ENCODE data around the gene RRBP1.

Gene RRBP1

DNA sequence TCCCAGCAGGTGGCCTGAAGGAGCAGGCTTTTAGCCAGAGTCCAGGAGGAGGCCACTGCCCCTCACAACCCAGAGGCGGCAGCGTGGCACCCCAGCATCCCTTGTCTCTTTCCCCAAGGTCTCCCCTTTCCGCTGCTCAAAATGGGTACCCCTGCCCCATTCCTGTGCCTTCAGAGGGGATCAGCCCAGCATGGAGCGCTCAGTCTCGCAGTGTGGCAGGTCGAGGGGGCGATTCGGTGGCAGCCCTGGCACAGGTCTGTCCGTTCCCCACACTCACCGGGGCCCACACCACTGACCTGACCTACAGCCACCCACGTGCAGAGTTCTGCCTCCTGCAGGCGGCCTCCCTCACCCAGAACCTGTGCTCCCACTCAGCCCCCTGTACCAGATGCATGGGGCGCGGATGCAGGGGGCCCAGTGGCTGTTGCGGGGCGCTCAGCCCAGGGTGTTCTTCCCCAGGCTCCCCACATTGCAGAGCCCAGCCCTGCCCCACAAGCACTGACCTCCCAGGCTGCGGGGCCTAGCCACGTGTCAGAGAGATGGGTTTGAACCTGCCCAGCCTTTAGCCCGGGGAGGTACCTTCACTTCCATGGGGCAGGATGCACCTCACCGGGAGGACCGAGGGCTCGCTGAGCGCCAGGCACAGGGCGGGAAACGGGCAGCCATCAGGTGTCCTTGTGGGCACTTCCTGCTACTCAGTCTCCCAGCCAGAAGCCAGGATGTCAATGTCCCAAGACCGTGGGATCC lies 70.3 kb downstream of the RRBP1 start:
- DNase-seq (ENCODE audit: low read depth in 3 of 3): no peak

GRCh38 chr20:17611290-17611539 lies 70.8 kb downstream of the RRBP1 start:
- no peak for DNase-seq (ENCODE audit: low read depth in 3 of 3)

DNA sequence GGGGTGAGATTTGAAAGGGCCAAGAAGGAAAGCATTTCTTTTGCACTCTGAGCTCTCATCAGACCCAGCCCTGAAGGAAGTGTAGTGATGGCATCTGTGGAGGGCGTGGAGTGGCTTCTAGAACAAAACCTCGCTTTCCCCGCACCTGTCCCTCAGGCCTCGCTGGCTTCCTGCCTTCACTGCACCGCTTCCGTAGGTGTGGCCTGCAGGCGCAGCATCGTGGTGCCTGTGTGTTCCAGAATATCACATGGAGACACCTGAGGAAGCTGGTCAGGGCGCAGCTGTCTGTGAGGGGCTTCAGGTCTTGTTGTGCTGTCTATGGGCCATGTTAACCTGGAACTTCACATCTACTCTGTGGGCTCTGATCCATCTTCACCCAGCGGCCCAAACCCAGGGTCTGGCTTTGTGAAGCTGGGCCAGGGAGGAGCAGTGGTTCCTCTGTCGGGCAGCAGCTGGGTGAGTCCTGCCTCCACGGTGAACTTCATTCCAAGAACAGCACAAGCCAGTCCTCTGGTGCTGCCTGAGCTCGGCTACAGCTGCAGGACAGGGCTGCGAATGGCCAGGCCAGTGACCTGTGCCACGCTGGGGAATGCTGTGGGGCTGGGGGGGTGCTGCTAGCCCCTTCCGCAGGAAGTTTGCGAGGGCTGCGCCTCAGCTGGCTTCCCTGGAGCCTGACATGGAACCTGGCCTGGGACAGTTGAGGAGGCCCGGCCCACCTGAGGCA lies 71.3 kb downstream of the RRBP1 start:
- no peak for DNase-seq (ENCODE audit: low read depth in 3 of 3)

DNA sequence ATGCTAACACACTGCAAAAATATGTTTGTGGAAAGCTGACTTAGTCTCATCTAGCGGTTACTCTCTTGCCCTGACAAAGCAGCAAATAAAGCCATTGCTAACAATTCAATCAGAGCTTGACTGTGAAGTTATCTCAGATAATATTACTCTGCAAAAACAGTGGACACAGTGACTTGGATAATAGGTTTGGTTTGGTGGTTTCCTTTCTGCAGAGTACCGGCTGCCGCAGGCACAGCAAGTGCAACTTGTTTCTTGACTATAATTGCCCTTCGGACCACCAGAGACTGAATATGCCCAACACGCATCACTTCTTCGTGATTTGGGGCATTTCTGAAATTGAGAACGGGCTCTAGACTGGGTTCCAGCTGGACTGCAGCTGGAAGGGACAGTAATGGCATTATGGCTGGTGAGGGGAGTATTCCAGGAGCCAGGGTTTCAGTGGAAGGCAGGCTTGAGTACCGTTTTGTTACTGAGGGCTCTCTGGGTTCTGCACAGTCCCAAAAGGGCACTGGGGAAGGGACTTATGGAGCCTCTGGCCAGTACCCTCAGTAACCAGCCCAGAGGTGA lies 72.1 kb downstream of the RRBP1 start:
- DNase-seq (ENCODE audit: low read depth in 3 of 3): no peak

DNA sequence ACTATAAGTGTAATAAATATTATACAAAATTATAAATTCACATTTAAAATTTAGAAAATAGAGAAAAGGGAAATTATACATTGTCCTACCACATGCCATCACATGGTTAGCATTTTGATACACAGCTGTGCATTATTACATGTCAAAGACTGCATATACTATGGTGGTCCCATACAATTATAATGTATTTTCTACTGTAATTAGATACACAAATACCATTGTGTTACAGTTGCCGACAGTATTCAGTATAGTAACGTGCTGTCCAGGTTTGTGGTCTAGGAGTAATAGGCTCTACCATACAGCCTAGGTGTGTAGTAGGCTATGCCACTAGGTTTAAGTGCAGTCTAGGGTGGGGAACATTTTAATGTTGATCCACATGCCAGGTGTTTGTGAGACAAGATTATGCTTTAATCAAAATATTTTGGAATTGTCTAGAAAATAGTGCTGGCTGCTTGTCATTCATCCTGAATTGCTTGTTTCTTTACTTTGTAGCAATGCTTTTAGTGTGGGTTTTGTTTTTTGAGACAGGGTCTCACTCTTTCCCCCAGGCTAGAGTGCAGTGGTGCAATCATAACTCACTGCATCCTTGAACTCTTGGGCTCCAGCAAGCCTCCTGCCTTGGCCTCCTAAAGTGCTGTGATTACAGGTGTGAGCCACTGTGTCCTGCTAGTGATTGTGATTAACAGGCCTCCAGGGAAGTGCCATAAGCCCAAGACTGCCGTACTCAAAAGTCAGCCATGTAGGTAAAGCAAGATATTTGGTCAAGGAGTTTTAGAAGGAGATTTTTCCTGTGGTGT lies 73.1 kb downstream of the RRBP1 start:
- DNase-seq (ENCODE audit: low read depth in 3 of 3): no peak

GRCh38 chr20:17606001-17606400 lies 76.0 kb downstream of the RRBP1 start:
- DNase-seq (ENCODE audit: low read depth in 3 of 3): no peak

DNA sequence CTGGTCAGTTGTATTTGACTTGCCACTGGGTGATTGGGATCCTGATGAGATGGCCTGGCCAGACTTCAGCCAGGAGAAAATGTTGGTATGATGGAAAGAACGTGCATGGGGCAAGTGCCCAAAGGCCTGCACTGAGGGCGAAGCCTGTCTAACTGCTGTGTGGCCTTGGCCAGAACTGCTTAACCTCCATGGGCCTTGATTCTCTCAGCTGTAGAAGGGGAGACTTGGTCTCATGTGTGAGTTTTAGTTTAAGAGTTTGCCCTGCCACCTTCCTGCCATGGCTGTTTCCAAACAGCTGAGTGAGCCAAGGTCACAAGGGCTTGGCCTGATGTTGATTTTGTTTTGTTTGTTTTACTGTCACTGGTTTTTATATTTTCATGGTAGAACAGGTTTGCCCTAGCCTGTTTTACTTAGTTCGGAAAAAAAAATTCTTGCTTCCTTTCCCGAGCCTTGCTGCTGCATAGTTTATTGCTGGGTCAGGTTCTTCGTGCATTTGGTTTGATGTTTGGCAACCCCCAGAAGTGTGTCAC lies 76.8 kb downstream of the RRBP1 start:
- no peak for DNase-seq (ENCODE audit: low read depth in 3 of 3)

DNA sequence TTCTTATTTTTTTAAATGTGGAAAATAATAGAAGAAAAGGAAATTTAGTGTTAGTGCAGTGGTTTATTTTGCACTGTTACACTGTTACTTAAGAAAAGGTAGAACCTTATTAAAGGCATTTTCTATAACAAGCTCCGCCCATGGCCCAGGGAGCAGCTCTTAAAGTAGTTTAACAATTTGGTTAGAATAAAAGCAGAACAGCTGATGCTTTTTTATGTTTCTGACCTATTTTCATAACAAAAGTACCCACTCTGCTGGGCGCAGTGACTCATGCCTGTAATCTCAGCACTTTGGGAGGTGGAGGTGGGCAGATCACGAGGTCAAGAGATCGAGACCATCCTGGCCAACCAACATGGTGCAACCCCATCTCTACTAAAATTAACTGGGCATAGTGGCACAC lies 79.5 kb downstream of the RRBP1 start:
- DNase-seq (ENCODE audit: low read depth in 3 of 3): no peak

DNA sequence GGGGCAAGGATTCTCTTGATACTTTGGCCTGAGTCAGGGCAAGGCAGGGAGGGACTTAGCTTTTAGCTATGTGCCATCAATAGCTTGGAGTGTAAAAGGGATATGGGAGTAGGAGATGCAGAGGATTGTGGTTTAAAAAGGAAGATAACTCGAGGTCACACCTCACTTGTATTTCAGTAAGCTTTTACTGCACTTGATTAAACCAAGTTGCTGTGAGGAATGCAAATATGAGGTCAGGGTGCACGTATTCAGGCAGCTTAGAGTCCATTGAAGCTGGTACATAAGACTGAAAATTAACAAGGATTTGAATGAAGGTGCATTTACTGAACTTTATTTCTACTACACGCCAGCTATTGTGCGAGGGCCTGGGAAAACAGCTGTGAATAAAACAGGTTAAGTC lies 80.1 kb downstream of the RRBP1 start:
- no peak for DNase-seq (ENCODE audit: low read depth in 3 of 3)

DNA sequence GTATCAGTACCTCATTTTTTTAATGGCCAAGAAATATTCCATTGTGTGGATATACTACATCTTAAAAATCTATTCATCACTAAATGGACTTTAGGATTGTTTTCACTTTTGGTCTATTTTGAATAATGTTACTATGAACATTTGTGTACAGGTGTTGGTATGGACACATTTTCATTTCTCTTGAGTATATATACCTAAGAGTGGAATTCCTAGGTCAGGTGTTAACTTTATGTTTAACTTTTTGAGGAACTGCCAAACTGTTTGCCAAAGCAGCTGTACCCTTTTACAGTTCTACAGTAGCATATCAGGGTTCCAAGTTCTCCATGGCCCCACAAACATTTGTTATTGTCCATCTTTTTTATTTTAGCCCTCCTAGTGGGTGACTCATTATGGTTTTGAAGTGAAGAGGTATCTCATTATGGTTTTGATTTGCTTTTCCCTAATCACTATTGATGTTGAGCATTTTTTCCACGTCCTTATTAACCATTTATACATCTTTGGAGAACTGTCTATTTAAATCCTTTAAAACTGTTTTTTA lies 84.0 kb downstream of the RRBP1 start:
- DNase-seq (ENCODE audit: low read depth in 3 of 3): no peak

DNA sequence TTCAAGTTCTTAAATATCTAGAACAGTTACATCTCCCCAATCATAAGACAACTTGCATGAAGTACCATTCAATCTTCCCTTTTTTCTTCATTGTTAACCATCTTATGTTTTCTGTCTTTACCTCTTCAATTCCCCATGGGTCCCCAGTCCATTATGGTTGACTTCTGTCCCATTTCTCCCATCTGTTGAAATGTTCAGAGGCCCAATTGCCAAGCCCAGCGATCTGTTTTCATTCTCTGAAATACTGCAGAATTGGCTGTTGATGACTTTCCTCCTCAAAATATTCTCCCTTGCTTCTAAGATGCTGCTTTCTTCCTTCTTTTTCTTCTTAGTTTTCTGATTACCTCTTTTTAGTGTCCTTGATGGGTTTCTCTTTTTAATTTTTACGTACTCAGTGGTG lies 86.2 kb downstream of the RRBP1 start:
- DNase-seq (ENCODE audit: low read depth in 3 of 3): no peak

DNA sequence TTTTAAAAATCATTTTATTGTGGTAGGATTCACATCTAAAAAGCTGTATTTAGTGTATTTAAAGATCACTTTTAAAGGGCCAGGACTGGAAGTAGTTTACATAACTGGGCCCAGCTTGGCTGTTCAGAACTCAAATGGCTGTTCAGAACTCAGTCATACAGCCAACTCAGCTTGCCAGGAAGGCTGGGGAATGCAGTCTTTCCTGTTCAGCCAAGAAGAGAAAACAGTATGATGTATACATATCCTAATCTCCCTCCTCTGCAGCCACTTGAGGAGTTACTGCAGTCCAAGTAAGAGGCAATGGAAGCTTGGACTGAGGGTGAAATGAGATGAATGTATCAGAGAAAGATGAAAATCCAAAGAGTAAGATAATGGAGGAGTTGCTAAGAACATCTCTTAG lies 87.6 kb downstream of the RRBP1 start:
- DNase-seq (ENCODE audit: low read depth in 3 of 3): no peak

- DNase-seq (ENCODE audit: low read depth in 3 of 3): no peak
Observed at GRCh38 chr20:17593902-17594301, 88.1 kb downstream of the RRBP1 start.

- no peak for DNase-seq (ENCODE audit: low read depth in 3 of 3)
Observed at GRCh38 chr20:17590245-17590644, 91.8 kb downstream of the RRBP1 start.

DNA sequence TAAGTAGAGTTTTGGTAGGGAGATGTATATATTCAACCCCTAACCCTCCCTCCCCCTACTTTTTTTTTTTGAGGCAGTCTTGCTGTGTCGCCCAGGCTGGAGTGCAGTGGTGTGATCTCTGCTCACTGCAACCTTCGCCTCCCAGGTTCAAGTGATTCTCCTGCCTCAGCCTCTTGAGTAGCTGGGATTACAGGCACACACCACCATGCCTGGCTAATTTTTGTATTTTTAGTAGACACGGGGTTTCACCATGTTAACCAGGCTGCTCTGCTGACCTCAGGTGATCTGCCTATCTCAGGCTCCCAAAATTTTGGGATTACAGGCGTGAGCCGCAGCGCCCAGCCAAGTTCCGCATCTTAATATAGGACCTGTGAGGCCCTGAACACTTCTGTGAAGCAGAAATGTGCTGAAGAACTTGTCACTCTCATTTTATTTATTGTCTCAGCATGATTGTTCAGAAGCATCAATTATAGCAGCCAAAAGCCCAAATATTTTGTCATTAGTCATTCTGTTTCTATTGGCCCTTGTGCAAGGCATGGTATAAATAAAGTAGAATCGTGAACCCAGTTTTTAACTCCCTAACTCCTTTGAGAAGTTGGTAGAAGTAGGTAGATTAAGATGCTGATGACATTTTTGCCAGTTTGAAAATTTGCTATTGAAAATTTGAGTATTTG lies 92.7 kb downstream of the RRBP1 start:
- DNase-seq (ENCODE audit: low read depth in 3 of 3): no peak

GRCh38 chr20:17587824-17588223 lies 94.2 kb downstream of the RRBP1 start:
- DNase-seq (ENCODE audit: low read depth in 3 of 3): no peak

DNA sequence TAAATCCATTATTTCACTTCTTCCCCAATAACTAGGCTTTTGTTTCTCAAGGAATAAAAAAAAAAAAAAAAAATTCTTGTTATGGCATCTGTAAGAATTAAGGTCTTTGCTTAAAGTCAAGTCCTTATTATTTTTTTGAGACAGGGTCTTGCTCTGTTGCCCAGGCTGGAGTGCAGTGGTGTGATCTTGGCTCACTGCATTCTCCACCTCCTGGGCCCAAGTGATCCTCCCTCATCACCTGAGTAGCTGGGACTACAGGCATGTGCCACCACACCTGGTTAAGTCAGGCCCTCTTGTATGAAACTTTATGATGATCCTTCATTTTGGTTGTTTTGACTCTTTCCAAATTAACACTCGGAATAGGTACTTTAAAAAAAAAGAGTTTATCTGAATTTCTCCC lies 94.9 kb downstream of the RRBP1 start:
- DNase-seq (ENCODE audit: low read depth in 3 of 3): no peak

DNA sequence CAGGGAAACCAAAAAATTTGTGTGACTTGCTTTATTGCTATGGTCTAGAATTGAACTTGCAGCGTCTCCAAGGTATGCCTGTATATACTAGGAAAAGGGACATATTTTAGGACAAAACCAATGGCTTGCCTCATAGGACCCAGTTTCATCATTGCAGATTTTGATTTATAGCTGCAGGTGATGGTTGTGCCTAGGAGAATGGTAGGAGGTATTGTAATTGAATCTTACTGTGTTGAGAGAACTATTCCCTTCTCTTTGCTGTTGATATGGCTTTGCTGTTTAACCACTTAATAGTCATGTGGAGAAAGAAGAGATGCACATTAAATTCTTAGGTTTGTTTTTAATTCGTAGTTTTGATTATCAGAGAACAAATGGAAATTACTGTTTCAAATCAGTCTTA lies 95.8 kb downstream of the RRBP1 start:
- DNase-seq (ENCODE audit: low read depth in 3 of 3): no peak

GRCh38 chr20:17584689-17585088 lies 97.4 kb downstream of the RRBP1 start:
- DNase-seq (ENCODE audit: low read depth in 3 of 3): no peak

GRCh38 chr20:17583126-17583525 lies 98.9 kb downstream of the RRBP1 start:
- no peak for DNase-seq (ENCODE audit: low read depth in 3 of 3)

- no peak for DNase-seq (ENCODE audit: low read depth in 3 of 3)
Observed at GRCh38 chr20:17580895-17581294, 101.1 kb downstream of the RRBP1 start.
